HUES6 (cell line): ENCODE measurements around the gene DMAC1.
A peak's percentile ranks its signal among the peaks of the same experiment; 100 is the strongest.

Source experiments
- H3K27ac ChIP-seq: 2 replicates; pipeline ENCODE4 v1.7.0; 2013; ENCODE audit warnings: low read depth, mild to moderate bottlenecking, low read length, inconsistent platforms
- H3K27me3 ChIP-seq: 2 replicates; pipeline ENCODE4 v1.6.1; 2013; ENCODE audit warnings: low read length; ENCODE audit not compliant: control insufficient read depth, insufficient read depth
- H3K36me3 ChIP-seq: 2 replicates; pipeline ENCODE4 v1.6.1; 2013; ENCODE audit warnings: low read length; ENCODE audit not compliant: control insufficient read depth, insufficient read depth
- H3K4me1 ChIP-seq: 2 replicates; pipeline ENCODE4 v1.6.1; 2013; ENCODE audit warnings: low read length; ENCODE audit not compliant: control insufficient read depth, insufficient read depth
- H3K4me3 ChIP-seq: 2 replicates; pipeline ENCODE4 v1.5.1; 2013; ENCODE audit warnings: low read depth, low read length
- H3K9ac ChIP-seq: one replicate; pipeline ENCODE4 v1.6.1; 2013; ENCODE audit warnings: mild to moderate bottlenecking, low read length
- H3K9me3 ChIP-seq: 2 replicates; pipeline ENCODE4 v1.6.1; 2013; ENCODE audit warnings: low read depth, low read length; ENCODE audit not compliant: control insufficient read depth, insufficient read depth

The DMAC1 gene

DNA sequence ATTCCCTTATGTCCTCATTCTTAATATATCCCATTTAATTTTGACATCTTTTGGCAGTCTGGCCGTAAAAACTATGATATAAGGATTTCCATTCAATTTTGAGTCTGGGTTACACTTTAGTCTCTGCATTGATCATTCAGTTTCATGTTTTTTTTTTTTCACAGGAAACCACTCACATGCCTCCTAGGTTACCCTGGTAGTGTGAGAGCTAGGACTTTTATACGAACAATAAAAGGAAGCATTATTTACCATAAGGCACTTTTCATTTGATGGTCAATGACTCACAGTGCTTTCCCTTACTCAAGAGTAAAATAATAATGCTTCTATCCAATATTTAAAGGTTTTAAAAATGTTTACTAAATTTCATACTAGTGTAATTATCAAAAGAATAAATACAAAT, 16.4 kb upstream of the DMAC1 start:
- H3K4me3 ChIP-seq = no peak overlapping the region
- no peaks in the 10 kb centered on the region for H3K36me3 ChIP-seq
- H3K27ac ChIP-seq = no peak overlapping the region
- H3K27me3 ChIP-seq = no peaks in the 10 kb centered on the region
- H3K9ac ChIP-seq = no peak overlapping the region
- no peaks in the 10 kb centered on the region for H3K4me1 ChIP-seq
- no peaks in the 10 kb centered on the region for H3K9me3 ChIP-seq

DNA sequence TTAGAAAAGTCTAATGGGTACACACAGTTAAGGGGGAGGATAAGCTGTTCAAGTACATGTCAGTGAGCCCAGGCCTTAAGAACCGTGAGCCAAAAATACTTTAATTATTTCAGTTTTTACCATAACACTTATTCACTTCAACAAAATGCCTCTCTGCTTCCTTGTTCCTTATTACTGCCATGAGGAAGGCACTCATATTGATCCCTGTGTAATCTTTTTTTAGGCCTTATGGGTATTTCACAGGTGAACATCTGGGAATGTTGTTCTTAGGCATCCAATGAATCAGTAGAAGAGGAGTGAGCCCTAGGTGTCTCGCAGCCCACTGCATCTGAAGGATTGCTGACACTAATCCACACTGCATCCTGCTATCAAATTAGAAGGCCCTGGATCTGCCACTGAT, 13.5 kb upstream of the DMAC1 start:
- H3K4me3 ChIP-seq = no peak overlapping the region
- no peak overlapping the region for H3K9ac ChIP-seq
- no peak overlapping the region for H3K27ac ChIP-seq
- no peaks in the 10 kb centered on the region for H3K27me3 ChIP-seq
- no peaks in the 10 kb centered on the region for H3K36me3 ChIP-seq
- H3K4me1 ChIP-seq = no peaks in the 10 kb centered on the region
- H3K9me3 ChIP-seq = no peaks in the 10 kb centered on the region

DNA sequence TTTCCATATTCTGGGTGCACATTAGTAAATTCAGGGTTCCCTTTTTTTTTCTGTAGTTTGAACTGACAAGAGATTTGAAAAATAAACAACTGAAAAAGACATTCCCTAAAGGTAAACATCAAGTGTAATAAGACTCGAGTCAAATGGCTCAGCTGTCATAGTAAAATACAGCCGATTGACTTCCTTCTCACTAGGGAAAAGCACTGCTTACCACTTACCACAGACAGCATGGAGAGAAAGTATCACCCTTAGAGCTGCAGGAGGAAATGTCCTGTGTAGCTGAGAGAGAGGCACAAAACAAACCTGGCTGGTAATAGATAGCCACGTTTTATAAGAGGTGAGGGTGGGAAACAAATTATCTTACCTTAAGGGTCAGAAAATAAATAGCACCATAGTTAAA, 12.1 kb upstream of the DMAC1 start:
- Histone ChIP-seq H3K4me1 (no peaks in the 10 kb centered on the region), H3K27ac (no peak overlapping the region), H3K4me3 (no peak overlapping the region), H3K9ac (no peak overlapping the region), H3K27me3 (no peaks in the 10 kb centered on the region), H3K36me3 (no peaks in the 10 kb centered on the region), H3K9me3 (no peaks in the 10 kb centered on the region)

DNA sequence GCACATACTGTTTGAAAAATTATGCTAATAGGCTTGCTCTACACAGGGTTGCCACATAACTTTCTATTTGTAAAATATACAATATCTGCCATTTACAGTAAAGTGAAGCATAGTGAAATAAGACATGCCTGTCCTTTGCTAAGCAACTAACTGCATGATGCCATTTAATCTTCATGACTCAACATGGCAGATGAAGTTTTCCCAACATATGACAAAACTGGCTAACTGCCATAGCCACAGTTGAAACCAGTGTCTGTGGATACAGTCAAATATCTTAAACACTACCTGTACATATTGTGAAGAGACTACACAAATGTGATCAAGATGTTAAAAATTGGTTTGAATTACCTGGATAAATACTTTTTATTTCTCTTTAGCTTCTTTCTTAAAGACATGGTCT, 3.1 kb upstream of the DMAC1 start:
- peaks cover 2% of the 10 kb centered on the region; the same call in 1 of the 2 replicates for H3K36me3 ChIP-seq
- H3K4me3 ChIP-seq = no peak overlapping the region
- no peaks in the 10 kb centered on the region for H3K27me3 ChIP-seq
- no peak overlapping the region for H3K27ac ChIP-seq
- H3K9ac ChIP-seq = no peak overlapping the region
- H3K9me3 ChIP-seq = no peaks in the 10 kb centered on the region
- H3K4me1 ChIP-seq = peaks cover 9% of the 10 kb centered on the region

DNA sequence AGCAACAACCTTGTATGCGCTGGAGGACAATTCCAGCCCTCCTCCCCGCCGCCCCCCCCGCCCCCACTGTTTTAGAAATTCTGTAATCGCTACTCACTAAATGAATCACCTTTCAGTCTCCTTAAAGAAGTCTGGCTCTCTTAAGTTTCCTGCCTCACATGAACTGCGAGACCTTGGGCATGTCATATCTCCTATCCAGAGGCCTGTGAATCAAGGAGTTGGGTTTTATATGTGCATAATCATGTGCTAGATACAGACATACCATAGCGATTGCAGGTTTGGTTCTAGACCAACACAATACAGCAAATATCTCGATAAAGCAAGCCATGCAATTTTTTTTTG, 337 bp upstream of the DMAC1 start:
- H3K9ac ChIP-seq = no peak overlapping the region
- no peaks in the 10 kb centered on the region for H3K9me3 ChIP-seq
- no peak overlapping the region for H3K27ac ChIP-seq
- 0 out of 2 replicates have a peak overlapping the region, but pooled peaks have one; percentile 1 for H3K4me3 ChIP-seq
- peaks cover 9% of the 10 kb centered on the region for H3K4me1 ChIP-seq
- H3K36me3 ChIP-seq = peaks cover 30% of the 10 kb centered on the region
- H3K27me3 ChIP-seq = no peaks in the 10 kb centered on the region

DNA sequence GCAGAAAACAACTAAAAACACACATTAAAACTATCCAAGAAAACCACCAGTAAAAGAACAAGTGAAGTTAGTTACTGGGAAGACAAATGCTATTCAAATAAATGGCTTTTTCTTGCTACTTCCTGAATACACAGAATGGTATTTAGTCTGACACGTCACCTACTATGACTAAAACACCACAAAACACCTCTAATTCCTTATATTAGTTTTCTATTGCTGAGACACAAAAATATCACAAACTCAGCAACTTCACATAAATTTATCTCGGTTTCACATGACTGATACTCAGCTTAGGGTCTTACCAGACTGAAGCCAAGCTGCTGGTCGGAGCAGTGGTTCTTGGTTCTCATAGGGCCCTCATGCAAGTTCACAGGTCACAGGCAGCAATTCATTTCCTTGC, 5.4 kb downstream of the DMAC1 start:
- Histone ChIP-seq H3K36me3 (peaks cover 70% of the 10 kb centered on the region), H3K27me3 (no peaks in the 10 kb centered on the region), H3K4me3 (no peak overlapping the region)

DNA sequence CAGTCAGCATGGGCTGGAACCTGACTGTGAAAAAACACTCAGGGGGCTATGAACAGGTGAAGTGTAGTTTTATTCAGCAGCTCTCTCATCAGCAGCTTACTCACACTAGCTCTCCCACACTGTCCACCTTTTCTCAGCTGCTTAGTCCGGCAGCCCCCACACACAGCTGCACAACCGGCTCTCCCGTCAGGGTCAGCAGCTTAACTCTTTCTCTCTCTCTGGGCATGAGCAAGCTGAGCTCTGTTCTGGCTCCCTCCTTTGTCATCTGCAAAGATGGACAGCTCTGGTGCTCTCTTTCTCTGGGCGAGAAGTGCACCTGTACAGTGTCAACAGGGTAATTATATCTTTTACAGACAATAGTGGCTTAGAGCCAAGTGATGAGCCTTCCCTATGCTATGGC, 8.2 kb downstream of the DMAC1 start:
- Histone ChIP-seq H3K4me3 (no peak overlapping the region), H3K27me3 (no peaks in the 10 kb centered on the region), H3K9me3 (no peaks in the 10 kb centered on the region), H3K27ac (no peak overlapping the region), H3K9ac (no peak overlapping the region), H3K36me3 (peaks cover 68% of the 10 kb centered on the region), H3K4me1 (no peaks in the 10 kb centered on the region)

More for the DNA sequence above, 5.4 kb downstream of the DMAC1 start:
- H3K9me3 ChIP-seq = no peaks in the 10 kb centered on the region
- H3K9ac ChIP-seq = no peak overlapping the region
- no peak overlapping the region for H3K27ac ChIP-seq
- H3K4me1 ChIP-seq = peaks cover 4% of the 10 kb centered on the region

DNA sequence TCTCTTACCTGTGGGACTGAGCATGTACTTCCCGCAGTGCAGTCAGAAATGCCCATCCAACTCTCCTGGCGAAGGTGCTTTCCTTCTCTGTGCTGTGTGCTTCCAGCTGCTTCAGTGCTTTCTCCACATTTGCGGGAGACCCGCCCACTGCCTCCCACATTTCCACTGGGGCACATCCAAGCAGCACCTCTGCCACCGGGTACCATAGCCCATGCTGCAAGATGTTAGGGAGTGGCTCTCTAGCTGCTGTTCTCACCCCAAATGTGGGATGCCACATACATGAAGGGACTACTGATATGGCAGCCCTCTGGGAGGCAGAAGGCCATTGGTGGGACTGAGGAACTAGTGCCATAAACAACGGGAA, 8.8 kb downstream of the DMAC1 start:
- no peaks in the 10 kb centered on the region for H3K4me1 ChIP-seq
- H3K9me3 ChIP-seq = no peaks in the 10 kb centered on the region
- no peaks in the 10 kb centered on the region for H3K27me3 ChIP-seq
- H3K27ac ChIP-seq = no peak overlapping the region
- H3K9ac ChIP-seq = no peak overlapping the region
- no peak overlapping the region for H3K4me3 ChIP-seq
- H3K36me3 ChIP-seq = peaks cover 68% of the 10 kb centered on the region

DNA sequence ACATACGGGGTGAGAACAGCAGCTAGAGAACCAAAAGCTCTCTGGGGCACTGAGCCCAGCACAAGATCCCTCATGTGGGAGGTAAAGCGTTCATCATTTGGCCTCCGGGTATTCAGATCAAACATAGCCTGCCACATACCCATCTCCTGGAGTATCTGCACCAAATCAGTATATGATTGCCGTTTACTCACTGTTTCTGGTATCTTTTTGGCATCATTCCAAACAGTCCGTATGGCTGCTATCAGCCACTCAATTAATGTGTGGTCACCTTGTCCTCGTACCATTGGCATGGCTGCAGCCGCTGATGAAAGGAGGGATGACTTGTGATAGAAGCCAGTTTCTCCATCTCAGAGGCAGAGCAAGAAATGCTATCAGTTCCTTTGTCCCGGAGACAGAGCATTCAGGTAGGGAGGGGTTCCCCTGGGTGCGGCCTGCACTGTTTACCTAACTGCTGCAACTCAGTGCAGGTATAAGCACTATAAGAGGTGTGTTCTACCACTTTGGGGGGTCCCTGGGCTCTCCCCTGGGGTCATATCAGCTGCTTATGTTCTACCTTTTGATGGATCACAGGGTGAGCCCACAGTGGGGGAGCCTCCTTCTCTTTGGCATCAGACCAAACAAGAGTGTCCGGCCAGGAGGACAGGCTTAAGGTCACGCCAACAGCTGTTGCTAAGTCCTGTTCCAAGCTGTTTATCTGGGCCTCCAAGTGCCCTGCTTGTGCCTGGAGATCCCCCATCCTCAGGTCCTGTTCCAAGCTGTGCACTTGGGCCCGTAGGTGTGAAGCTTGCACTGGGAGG, 9.4 kb downstream of the DMAC1 start:
- Histone ChIP-seq H3K27me3 (no peaks in the 10 kb centered on the region), H3K9ac (no peak overlapping the region), H3K36me3 (peaks cover 62% of the 10 kb centered on the region), H3K27ac (no peak overlapping the region), H3K9me3 (no peaks in the 10 kb centered on the region), H3K4me3 (no peak overlapping the region), H3K4me1 (no peaks in the 10 kb centered on the region)

DNA sequence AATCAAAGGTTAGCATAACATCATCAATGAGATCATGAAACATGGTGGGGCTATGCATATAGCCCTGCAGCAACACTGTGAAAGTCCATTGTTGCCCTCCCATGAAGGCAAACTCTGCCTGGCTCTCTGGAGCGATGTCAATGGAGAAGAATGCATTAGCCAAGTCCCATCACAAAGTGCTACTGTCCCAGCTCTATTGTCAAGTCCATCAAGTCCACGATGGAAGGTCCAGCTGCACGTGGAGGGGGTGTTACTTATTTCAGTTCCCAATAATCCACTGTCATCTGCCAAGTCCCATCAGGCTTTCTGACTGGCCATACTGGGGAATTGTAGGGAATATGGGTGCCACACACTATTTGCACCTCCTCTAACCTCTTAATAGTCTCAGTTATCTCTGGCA, 10.8 kb downstream of the DMAC1 start:
- H3K36me3 ChIP-seq = peaks cover 48% of the 10 kb centered on the region
- H3K4me3 ChIP-seq = no peak overlapping the region
- H3K27me3 ChIP-seq = no peaks in the 10 kb centered on the region
- H3K4me1 ChIP-seq = no peaks in the 10 kb centered on the region
- H3K9me3 ChIP-seq = no peaks in the 10 kb centered on the region
- H3K9ac ChIP-seq = no peak overlapping the region
- no peak overlapping the region for H3K27ac ChIP-seq

DNA sequence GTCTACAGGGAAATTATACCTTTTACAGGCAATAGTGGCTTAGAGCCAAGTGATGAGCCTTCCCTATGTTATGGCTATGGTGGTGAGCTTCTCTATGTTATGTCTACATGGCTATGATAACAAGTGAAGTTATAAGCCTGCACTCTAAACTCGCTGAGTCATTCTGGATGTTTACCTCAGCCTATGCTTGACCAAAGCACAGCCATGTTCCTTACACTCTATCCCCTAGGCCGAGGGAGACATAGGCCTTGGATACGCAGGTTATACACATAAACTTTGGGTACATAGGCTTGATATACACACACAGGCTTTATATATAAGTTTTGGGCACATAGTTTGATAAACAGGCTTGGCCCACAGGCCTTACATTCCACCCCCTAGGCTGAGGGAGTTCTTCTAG, 13.8 kb downstream of the DMAC1 start:
- H3K9ac ChIP-seq = no peak overlapping the region
- no peaks in the 10 kb centered on the region for H3K4me1 ChIP-seq
- no peaks in the 10 kb centered on the region for H3K27me3 ChIP-seq
- peaks cover 28% of the 10 kb centered on the region for H3K36me3 ChIP-seq
- H3K27ac ChIP-seq = no peak overlapping the region
- H3K4me3 ChIP-seq = no peak overlapping the region
- no peaks in the 10 kb centered on the region for H3K9me3 ChIP-seq
